ENCODE results near the gene STX4.

- TF ChIP-seq CTCF (optimal IDR thresholded peaks at IDR 0.05 in 1 of 3, IDR thresholded peaks at IDR 0.05 in 1 of 3, conservative IDR thresholded peaks at IDR 0.05 in 1 of 3; ENCODE audit: extremely low read depth in 1 of 3, insufficient read depth in 2 of 3, low read length in 3 of 3) (no peak), EZH2 (IDR thresholded peaks at IDR 0.05; ENCODE audit: low read length) (no peak)
Measured at GRCh38 chr16:31063495-31063842, 30.1 kb downstream of the STX4 start.
